Osteoblast (primary cell): ENCODE data around the gene OSR1. TPM values are rescaled to one million over a fixed set of nuclear protein-coding genes. Genes with fewer than 3 reads are reported as not detected.

Experiments used
- DNase-seq: peaks from one replicate; pipeline ENCODE4 v3.0.0; 2011; ENCODE audit warnings: low spot score, mixed read lengths; ENCODE audit not compliant: insufficient read length; ENCODE audit errors: missing footprints
- H2AFZ ChIP-seq: 2 replicates; pipeline ENCODE4 v1.6.0; 2011; ENCODE audit warnings: mild to moderate bottlenecking, low read length
- H3K27ac ChIP-seq: 2 replicates; pipeline ENCODE4 v1.5.1; 2011; ENCODE audit warnings: mild to moderate bottlenecking, low read depth, low read length, moderate library complexity
- H3K27me3 ChIP-seq: 2 replicates; pipeline ENCODE4 v1.6.0; 2012; ENCODE audit warnings: mild to moderate bottlenecking, control low read depth, inconsistent platforms, low read length, moderate library complexity; ENCODE audit not compliant: insufficient read depth
- H3K36me3 ChIP-seq: 2 replicates; pipeline ENCODE4 v1.5.1; 2011; ENCODE audit warnings: mild to moderate bottlenecking, low read length, control low read depth, moderate library complexity; ENCODE audit not compliant: insufficient read depth
- H3K4me1 ChIP-seq: 2 replicates; pipeline ENCODE4 v1.5.1; 2011; ENCODE audit warnings: mild to moderate bottlenecking, low read length, control low read depth, moderate library complexity; ENCODE audit not compliant: insufficient read depth
- H3K4me2 ChIP-seq: 2 replicates; pipeline ENCODE4 v1.6.0; 2011; ENCODE audit warnings: mild to moderate bottlenecking, low read length; ENCODE audit not compliant: insufficient read depth
- H3K4me3 ChIP-seq: fragments of 200-600 bp; sonication (generic); 3 replicates; pipeline ENCODE4 v1.5.1; 2012; ENCODE audit warnings: mild to moderate bottlenecking, low read length, inconsistent platforms; ENCODE audit not compliant: insufficient read depth
- H3K79me2 ChIP-seq: 2 replicates; pipeline ENCODE4 v1.6.0; 2012; ENCODE audit warnings: mild to moderate bottlenecking, low read length, control low read depth, inconsistent platforms; ENCODE audit not compliant: insufficient read depth
- H3K9me3 ChIP-seq: 2 replicates; pipeline ENCODE4 v1.5.1; 2011; ENCODE audit warnings: low read depth, low read length, control low read depth
- H4K20me1 ChIP-seq: 2 replicates; pipeline ENCODE4 v1.6.0; 2012; ENCODE audit warnings: mild to moderate bottlenecking, low read length, control low read depth; ENCODE audit not compliant: insufficient read depth
- CTCF ChIP-seq: IDR thresholded peaks from 2 replicates; pipeline ENCODE4 v1.5.1; 2011; ENCODE audit warnings: mild to moderate bottlenecking, low read depth, low read length, moderate library complexity; ENCODE audit errors: extremely low read depth
- total RNA-seq: library from RNA; depleted of rRNA; stranded (reverse); fragments of >200 nt; gene quantifications from 2 replicates; pipeline ENCODE4 v1.2.3, GENCODE V29; 2012

Gene OSR1
- total RNA-seq, 1 donor, result 15.2 TPM

GRCh38 chr2:19365126-19365525 lies 6.7 kb upstream of the OSR1 start:
- Histone ChIP-seq H3K4me3 (no peak overlapping the region), H2AFZ (no peak overlapping the region), H3K79me2 (no peaks in the 10 kb centered on the region), H3K4me2 (no peak overlapping the region), H3K4me1 (peaks cover 16% of the 10 kb centered on the region), H3K9me3 (no peaks in the 10 kb centered on the region), H3K36me3 (no peaks in the 10 kb centered on the region), H3K27ac (no peak overlapping the region), H4K20me1 (no peaks in the 10 kb centered on the region), H3K27me3 (no peaks in the 10 kb centered on the region)
- TF ChIP-seq CTCF, result no peak
- DNase-seq, result no peak

GRCh38 chr2:19364014-19364413 lies 5.6 kb upstream of the OSR1 start:
- DNase-seq, result no peak
- Histone ChIP-seq H3K79me2 (no peaks in the 10 kb centered on the region), H3K27me3 (no peaks in the 10 kb centered on the region), H3K4me1 (peaks cover 16% of the 10 kb centered on the region), H4K20me1 (no peaks in the 10 kb centered on the region), H3K36me3 (no peaks in the 10 kb centered on the region), H3K27ac (no peak overlapping the region), H3K4me3 (peak overlapping the region; percentile 81), H3K4me2 (peak overlapping the region; percentile 98), H2AFZ (no peak overlapping the region), H3K9me3 (no peaks in the 10 kb centered on the region)
- TF ChIP-seq CTCF, result no peak

- no peaks in the 10 kb centered on the region for H3K36me3 ChIP-seq
- peak overlapping the region; percentile 98 for H3K4me2 ChIP-seq
- no peak for TF ChIP-seq CTCF
- no peaks in the 10 kb centered on the region for H3K27me3 ChIP-seq
- H3K9me3 ChIP-seq, result no peaks in the 10 kb centered on the region
- H3K79me2 ChIP-seq, result no peaks in the 10 kb centered on the region
- H2AFZ ChIP-seq, result peak overlapping the region; percentile 95
- H3K4me3 ChIP-seq, result peak overlapping the region; percentile 81
- peaks cover 16% of the 10 kb centered on the region for H3K4me1 ChIP-seq
- DNase-seq, result peak; percentile 69
- H4K20me1 ChIP-seq, result no peaks in the 10 kb centered on the region
- peak overlapping the region; percentile 61 for H3K27ac ChIP-seq
Measured at GRCh38 chr2:19363474-19363778, 5.0 kb upstream of the OSR1 start.

- peak; percentile 87 for TF ChIP-seq CTCF
- peak overlapping the region; percentile 95 for H2AFZ ChIP-seq
- no peaks in the 10 kb centered on the region for H3K9me3 ChIP-seq
- peaks cover 2% of the 10 kb centered on the region for H3K79me2 ChIP-seq
- peak overlapping the region; percentile 98 for H3K4me2 ChIP-seq
- no peaks in the 10 kb centered on the region for H3K36me3 ChIP-seq
- peak; percentile 94 for DNase-seq
- H3K4me1 ChIP-seq, result peaks cover 16% of the 10 kb centered on the region
- peak overlapping the region; percentile 81 for H3K4me3 ChIP-seq
- H3K27me3 ChIP-seq, result no peaks in the 10 kb centered on the region
- H4K20me1 ChIP-seq, result no peaks in the 10 kb centered on the region
- H3K27ac ChIP-seq, result peak overlapping the region; percentile 61
Measured at GRCh38 chr2:19362755-19363473, 4.5 kb upstream of the OSR1 start.
